ENCODE measurements around the gene TMSB15B.

DNA sequence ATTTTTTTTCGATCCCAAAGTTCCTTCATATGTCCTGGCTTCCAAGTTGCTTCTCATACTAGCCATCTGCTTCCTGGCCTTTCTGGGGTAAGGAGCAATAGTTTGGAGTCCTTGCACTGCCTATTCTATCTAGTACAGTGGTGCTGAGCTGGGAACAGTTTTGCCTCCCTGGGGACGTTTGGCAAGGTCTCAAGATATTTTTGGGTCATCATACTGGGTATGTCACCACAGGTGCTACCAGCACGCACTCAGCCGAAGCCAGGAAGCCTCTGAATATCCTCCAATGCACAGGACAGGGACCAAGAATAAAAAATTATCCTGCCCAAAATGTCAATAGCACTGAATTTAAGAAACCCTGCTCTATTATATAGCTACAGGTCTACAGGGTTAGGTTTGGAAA, 35.4 kb upstream of the TMSB15B start:
- TF ChIP-seq FOXM1 (IDR thresholded peaks at IDR 0.05; ENCODE audit: low read depth), result no peak
- TF ChIP-seq RFX5 (IDR thresholded peaks at IDR 0.05; ENCODE audit: low read length), result no peak
- TF ChIP-seq MEF2A (IDR thresholded peaks at IDR 0.05; ENCODE audit: borderline replicate concordance, low read depth), result no peak
- TF ChIP-seq, protein P1, sequence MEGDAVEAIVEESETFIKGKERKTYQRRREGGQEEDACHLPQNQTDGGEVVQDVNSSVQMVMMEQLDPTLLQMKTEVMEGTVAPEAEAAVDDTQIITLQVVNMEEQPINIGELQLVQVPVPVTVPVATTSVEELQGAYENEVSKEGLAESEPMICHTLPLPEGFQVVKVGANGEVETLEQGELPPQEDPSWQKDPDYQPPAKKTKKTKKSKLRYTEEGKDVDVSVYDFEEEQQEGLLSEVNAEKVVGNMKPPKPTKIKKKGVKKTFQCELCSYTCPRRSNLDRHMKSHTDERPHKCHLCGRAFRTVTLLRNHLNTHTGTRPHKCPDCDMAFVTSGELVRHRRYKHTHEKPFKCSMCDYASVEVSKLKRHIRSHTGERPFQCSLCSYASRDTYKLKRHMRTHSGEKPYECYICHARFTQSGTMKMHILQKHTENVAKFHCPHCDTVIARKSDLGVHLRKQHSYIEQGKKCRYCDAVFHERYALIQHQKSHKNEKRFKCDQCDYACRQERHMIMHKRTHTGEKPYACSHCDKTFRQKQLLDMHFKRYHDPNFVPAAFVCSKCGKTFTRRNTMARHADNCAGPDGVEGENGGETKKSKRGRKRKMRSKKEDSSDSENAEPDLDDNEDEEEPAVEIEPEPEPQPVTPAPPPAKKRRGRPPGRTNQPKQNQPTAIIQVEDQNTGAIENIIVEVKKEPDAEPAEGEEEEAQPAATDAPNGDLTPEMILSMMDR (IDR thresholded peaks at IDR 0.05), result no peak
- no peak for TF ChIP-seq RXRA (IDR thresholded peaks at IDR 0.05; ENCODE audit: borderline replicate concordance, low read depth)
- no peak for TF ChIP-seq GABPA (IDR thresholded peaks at IDR 0.05; ENCODE audit: low read depth)
- no peak for TF ChIP-seq SIN3A (IDR thresholded peaks at IDR 0.05; ENCODE audit: borderline replicate concordance, low read depth, low read length)
- TF ChIP-seq, protein P2, sequence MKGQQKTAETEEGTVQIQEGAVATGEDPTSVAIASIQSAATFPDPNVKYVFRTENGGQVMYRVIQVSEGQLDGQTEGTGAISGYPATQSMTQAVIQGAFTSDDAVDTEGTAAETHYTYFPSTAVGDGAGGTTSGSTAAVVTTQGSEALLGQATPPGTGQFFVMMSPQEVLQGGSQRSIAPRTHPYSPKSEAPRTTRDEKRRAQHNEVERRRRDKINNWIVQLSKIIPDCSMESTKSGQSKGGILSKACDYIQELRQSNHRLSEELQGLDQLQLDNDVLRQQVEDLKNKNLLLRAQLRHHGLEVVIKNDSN (IDR thresholded peaks at IDR 0.05; ENCODE audit: borderline replicate concordance, low read depth), result no peak
- TF ChIP-seq, protein P3, sequence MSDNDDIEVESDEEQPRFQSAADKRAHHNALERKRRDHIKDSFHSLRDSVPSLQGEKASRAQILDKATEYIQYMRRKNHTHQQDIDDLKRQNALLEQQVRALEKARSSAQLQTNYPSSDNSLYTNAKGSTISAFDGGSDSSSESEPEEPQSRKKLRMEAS (IDR thresholded peaks at IDR 0.05; ENCODE audit: low read depth), result no peak
- TF ChIP-seq, protein P4, sequence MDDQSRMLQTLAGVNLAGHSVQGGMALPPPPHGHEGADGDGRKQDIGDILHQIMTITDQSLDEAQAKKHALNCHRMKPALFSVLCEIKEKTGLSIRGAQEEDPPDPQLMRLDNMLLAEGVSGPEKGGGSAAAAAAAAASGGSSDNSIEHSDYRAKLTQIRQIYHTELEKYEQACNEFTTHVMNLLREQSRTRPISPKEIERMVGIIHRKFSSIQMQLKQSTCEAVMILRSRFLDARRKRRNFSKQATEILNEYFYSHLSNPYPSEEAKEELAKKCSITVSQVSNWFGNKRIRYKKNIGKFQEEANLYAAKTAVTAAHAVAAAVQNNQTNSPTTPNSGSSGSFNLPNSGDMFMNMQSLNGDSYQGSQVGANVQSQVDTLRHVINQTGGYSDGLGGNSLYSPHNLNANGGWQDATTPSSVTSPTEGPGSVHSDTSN (IDR thresholded peaks at IDR 0.05), result no peak
- TF ChIP-seq JUND (IDR thresholded peaks at IDR 0.05), result no peak
- no peak for TF ChIP-seq EP300 (IDR thresholded peaks at IDR 0.05; ENCODE audit: borderline replicate concordance in 1 of 2, low read depth in 1 of 2, low read length in 1 of 2)
- TF ChIP-seq SMC3 (IDR thresholded peaks at IDR 0.05; ENCODE audit: low read depth, low read length), result no peak
- TF ChIP-seq, protein P5, sequence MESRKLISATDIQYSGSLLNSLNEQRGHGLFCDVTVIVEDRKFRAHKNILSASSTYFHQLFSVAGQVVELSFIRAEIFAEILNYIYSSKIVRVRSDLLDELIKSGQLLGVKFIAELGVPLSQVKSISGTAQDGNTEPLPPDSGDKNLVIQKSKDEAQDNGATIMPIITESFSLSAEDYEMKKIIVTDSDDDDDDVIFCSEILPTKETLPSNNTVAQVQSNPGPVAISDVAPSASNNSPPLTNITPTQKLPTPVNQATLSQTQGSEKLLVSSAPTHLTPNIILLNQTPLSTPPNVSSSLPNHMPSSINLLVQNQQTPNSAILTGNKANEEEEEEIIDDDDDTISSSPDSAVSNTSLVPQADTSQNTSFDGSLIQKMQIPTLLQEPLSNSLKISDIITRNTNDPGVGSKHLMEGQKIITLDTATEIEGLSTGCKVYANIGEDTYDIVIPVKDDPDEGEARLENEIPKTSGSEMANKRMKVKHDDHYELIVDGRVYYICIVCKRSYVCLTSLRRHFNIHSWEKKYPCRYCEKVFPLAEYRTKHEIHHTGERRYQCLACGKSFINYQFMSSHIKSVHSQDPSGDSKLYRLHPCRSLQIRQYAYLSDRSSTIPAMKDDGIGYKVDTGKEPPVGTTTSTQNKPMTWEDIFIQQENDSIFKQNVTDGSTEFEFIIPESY (IDR thresholded peaks at IDR 0.05; ENCODE audit: borderline replicate concordance, low read depth), result no peak

All from SK-N-SH (cell line).